ENCODE data around the gene RGMA.

DNA sequence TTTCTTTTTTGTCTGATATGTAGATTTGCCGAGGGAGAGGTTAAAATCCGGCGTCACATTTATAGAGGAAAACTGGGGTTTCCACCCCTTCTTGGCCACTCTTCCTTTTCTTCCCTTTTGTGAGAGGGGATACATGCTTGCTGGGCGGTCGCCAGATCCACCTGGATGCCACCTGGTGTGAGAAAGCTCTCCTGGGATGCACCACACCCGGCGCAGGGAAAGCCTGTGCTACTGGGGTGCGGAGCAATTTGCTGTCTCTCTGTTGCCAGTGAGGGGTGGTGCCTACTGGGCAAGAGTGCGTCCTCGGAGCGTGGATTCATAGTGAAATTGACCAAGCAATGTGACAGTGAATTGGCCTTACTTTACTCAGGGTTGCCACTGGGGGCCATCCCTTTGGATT is 2.5 kb upstream of the RGMA start:
- TF ChIP-seq EZH2 (IDR thresholded peaks at IDR 0.05; ENCODE audit: low read depth) (no peak), CTCF (conservative IDR thresholded peaks at IDR 0.05) (no peak)

All from PC-9 (cell line).